IPS-20b (cell line): ENCODE measurements around the gene SMPD2.

ENCODE experiments used
- H3K27ac ChIP-seq: one replicate; pipeline ENCODE4 v1.5.1; 2013; ENCODE audit warnings: low read length
- H3K27me3 ChIP-seq: 2 replicates; pipeline ENCODE4 v1.6.1; 2013; ENCODE audit warnings: mild to moderate bottlenecking, low read length, inconsistent platforms; ENCODE audit not compliant: insufficient read depth
- H3K36me3 ChIP-seq: 2 replicates; pipeline ENCODE4 v1.6.1; 2013; ENCODE audit warnings: low read depth, mild to moderate bottlenecking, inconsistent platforms, low read length, moderate library complexity; ENCODE audit not compliant: insufficient read depth
- H3K4me1 ChIP-seq: 2 replicates; pipeline ENCODE4 v1.6.1; 2013; ENCODE audit warnings: mild to moderate bottlenecking, control low read depth, inconsistent platforms, low read length, moderate library complexity; ENCODE audit not compliant: insufficient read depth
- H3K4me3 ChIP-seq: 2 replicates; pipeline ENCODE4 v1.5.1; 2013; ENCODE audit warnings: mild to moderate bottlenecking, low read length, inconsistent platforms
- H3K9ac ChIP-seq: 2 replicates; pipeline ENCODE4 v1.6.1; 2013; ENCODE audit warnings: low read depth, mild to moderate bottlenecking, inconsistent platforms, low read length, moderate library complexity
- H3K9me3 ChIP-seq: 2 replicates; pipeline ENCODE4 v1.6.1; 2013; ENCODE audit warnings: mild to moderate bottlenecking, low read depth, low read length, inconsistent platforms; ENCODE audit not compliant: insufficient read depth

SMPD2 gene

DNA sequence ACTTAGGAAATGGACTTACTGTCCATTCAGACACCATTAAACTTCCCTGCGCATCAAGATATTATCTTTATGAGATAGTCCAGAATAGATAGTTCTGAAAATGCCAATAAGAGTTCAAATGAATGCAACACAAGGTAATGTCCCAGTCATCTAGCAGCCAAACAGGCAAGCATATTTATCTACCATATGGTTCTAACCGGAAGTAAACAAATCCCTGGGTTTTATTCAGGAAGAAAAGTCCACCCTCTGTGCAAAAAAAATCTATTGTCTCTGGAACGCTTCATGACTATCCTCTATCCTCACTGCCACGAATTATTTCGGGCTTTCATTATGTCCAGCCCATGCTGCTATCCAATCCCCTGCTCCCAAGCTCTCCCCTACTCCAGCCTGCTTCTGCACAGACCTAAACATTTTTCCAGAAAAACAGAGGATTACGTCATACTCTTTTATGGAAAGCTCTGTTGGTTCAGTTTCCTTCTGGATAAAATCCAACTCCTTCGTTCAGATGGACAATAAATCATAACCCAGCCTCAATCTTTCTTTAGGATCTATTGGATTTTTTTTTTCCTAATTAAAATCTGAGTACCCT, 11.5 kb upstream of the SMPD2 start:
- Histone ChIP-seq H3K9me3 (no peaks in the 10 kb centered on the region), H3K27ac (no peak overlapping the region), H3K9ac (no peak overlapping the region), H3K4me1 (no peaks in the 10 kb centered on the region), H3K36me3 (no peaks in the 10 kb centered on the region), H3K4me3 (no peak overlapping the region), H3K27me3 (no peaks in the 10 kb centered on the region)

- Histone ChIP-seq H3K36me3 (no peaks in the 10 kb centered on the region), H3K9ac (no peak overlapping the region), H3K27ac (no peak overlapping the region), H3K4me3 (no peak overlapping the region), H3K4me1 (no peaks in the 10 kb centered on the region), H3K9me3 (no peaks in the 10 kb centered on the region), H3K27me3 (no peaks in the 10 kb centered on the region)
These were observed 11.0 kb upstream of the SMPD2 start for GRCh38 chr6:109429496-109429895.

- no peaks in the 10 kb centered on the region for H3K36me3 ChIP-seq
- no peak overlapping the region for H3K27ac ChIP-seq
- no peaks in the 10 kb centered on the region for H3K4me1 ChIP-seq
These were observed 6.1 kb upstream of the SMPD2 start for GRCh38 chr6:109434456-109434855.

GRCh38 chr6:109436041-109436440, 4.5 kb upstream of the SMPD2 start:
- H3K4me3 ChIP-seq: no peak overlapping the region
- peaks cover 12% of the 10 kb centered on the region for H3K27me3 ChIP-seq
- H3K9ac ChIP-seq: no peak overlapping the region
- no peaks in the 10 kb centered on the region for H3K9me3 ChIP-seq
- no peaks in the 10 kb centered on the region for H3K4me1 ChIP-seq
- H3K36me3 ChIP-seq: no peaks in the 10 kb centered on the region
- H3K27ac ChIP-seq: no peak overlapping the region

More at GRCh38 chr6:109434456-109434855, 6.1 kb upstream of the SMPD2 start:
- no peak overlapping the region for H3K4me3 ChIP-seq
- H3K9ac ChIP-seq: no peak overlapping the region
- peaks cover 7% of the 10 kb centered on the region for H3K27me3 ChIP-seq
- H3K9me3 ChIP-seq: no peaks in the 10 kb centered on the region

GRCh38 chr6:109441069-109441816, 719 bp downstream of the SMPD2 start:
- Histone ChIP-seq H3K9ac (peak overlapping the region; percentile 86), H3K36me3 (peaks cover 40% of the 10 kb centered on the region), H3K4me3 (peak overlapping the region; percentile 90), H3K27ac (no peak overlapping the region), H3K27me3 (peaks cover 12% of the 10 kb centered on the region), H3K9me3 (no peaks in the 10 kb centered on the region), H3K4me1 (peaks cover 7% of the 10 kb centered on the region)

DNA sequence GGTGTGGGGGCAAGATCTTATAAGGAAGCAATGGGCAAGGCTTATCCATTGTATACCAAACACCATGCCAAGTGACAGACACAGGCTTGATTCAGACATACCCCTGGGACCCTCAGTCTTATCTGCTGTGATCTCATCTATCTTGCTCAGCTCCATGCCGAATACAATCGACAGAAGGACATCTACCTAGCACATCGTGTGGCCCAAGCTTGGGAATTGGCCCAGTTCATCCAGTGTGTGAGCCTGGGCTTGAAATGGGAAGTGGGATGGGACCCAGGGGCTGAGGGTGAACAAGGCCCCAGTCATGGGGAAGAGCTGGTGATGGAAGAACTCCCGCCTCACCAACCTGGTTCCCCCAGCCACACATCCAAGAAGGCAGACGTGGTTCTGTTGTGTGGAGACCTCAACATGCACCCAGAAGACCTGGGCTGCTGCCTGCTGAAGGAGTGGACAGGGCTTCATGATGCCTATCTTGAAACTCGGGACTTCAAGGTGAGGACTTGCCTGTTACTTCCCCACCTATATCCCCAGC, 1.9 kb downstream of the SMPD2 start:
- peaks cover 7% of the 10 kb centered on the region for H3K4me1 ChIP-seq
- H3K9me3 ChIP-seq: no peaks in the 10 kb centered on the region
- H3K27me3 ChIP-seq: peaks cover 12% of the 10 kb centered on the region
- H3K27ac ChIP-seq: no peak overlapping the region
- no peak overlapping the region for H3K9ac ChIP-seq
- peaks cover 40% of the 10 kb centered on the region for H3K36me3 ChIP-seq
- H3K4me3 ChIP-seq: no peak overlapping the region

GRCh38 chr6:109443425-109443950, 3.0 kb downstream of the SMPD2 start:
- Histone ChIP-seq H3K27ac (no peak overlapping the region), H3K27me3 (peaks cover 12% of the 10 kb centered on the region), H3K4me1 (peaks cover 7% of the 10 kb centered on the region), H3K36me3 (peaks cover 44% of the 10 kb centered on the region), H3K4me3 (no peak overlapping the region), H3K9ac (no peak overlapping the region), H3K9me3 (no peaks in the 10 kb centered on the region)

GRCh38 chr6:109445382-109445781, 4.9 kb downstream of the SMPD2 start:
- no peak overlapping the region for H3K9ac ChIP-seq
- H3K36me3 ChIP-seq: peaks cover 45% of the 10 kb centered on the region
- peaks cover 7% of the 10 kb centered on the region for H3K4me1 ChIP-seq
- H3K4me3 ChIP-seq: no peak overlapping the region
- H3K27me3 ChIP-seq: no peaks in the 10 kb centered on the region
- no peak overlapping the region for H3K27ac ChIP-seq
- no peaks in the 10 kb centered on the region for H3K9me3 ChIP-seq

DNA sequence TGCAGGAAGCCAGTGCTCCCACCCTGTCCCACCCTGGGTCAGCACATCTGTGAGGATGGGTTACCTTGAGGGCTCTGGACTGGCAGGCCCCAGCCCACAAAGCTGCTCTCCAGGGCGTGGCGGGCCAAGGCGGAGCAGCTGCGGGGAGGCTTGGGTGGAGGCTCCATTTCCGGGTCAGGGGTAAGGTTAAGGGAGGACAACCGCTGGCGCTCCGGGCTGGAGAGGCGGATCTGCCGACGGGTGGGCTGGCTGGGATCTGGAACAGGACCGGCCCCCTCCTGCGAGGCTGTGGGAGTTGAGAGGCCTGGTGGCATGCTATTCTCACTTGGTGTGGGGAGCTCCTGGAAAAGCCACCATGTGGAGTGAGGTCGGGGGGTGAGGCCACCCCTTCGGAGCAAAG, 5.5 kb downstream of the SMPD2 start:
- Histone ChIP-seq H3K27me3 (no peaks in the 10 kb centered on the region), H3K9ac (no peak overlapping the region), H3K4me3 (no peak overlapping the region), H3K9me3 (no peaks in the 10 kb centered on the region), H3K27ac (no peak overlapping the region), H3K4me1 (peaks cover 7% of the 10 kb centered on the region), H3K36me3 (peaks cover 51% of the 10 kb centered on the region)

DNA sequence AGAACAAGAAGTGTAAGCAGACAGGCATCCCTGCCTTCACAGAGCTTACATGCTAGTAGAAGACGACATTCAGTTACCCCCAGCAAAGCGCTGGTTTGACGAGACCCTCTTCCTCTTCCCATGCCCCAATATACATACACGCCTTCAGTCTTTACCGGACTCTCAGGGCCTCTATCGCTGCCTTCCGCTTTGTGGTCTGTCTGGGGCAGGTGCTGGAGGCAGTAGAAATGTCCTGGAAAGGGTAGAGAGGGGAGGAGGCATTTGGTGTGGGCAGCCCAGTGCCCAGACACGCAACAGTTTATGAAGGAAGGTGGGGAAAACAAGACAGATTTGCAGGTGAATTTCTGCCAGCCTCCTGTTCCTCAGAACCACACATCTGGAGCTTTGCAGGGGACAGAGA, 6.0 kb downstream of the SMPD2 start:
- H3K36me3 ChIP-seq: peaks cover 53% of the 10 kb centered on the region
- H3K4me3 ChIP-seq: no peak overlapping the region
- peaks cover 6% of the 10 kb centered on the region for H3K4me1 ChIP-seq
- no peaks in the 10 kb centered on the region for H3K9me3 ChIP-seq
- H3K27ac ChIP-seq: no peak overlapping the region
- H3K9ac ChIP-seq: no peak overlapping the region
- no peaks in the 10 kb centered on the region for H3K27me3 ChIP-seq

DNA sequence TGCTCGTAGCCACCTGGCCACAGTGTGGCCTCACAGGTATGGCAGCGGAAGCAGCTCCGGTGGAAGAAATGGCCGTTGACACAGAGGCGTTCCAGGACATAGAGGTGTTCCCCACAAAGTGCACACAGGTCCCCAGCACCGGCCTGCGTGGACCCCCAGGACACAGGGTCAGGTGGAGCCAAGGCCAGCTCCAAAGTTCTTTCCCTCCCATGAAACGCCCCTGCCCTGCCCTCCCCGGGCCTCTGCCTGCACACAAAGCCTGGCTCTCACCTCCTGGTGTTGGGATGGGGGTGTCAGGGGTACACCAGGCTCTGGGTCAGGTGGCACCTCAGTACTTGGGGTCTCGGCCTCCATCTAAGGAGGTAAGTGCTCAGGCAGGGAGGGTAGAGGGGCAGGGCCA, 6.6 kb downstream of the SMPD2 start:
- H3K36me3 ChIP-seq: peaks cover 58% of the 10 kb centered on the region
- H3K27me3 ChIP-seq: no peaks in the 10 kb centered on the region
- no peak overlapping the region for H3K9ac ChIP-seq
- no peak overlapping the region for H3K27ac ChIP-seq
- H3K4me1 ChIP-seq: peaks cover under 1% of the 10 kb centered on the region; the same call in 1 of the 2 replicates
- H3K9me3 ChIP-seq: no peaks in the 10 kb centered on the region
- no peak overlapping the region for H3K4me3 ChIP-seq
